Spleen (tissue), 11 donors: ENCODE results near the gene ELN. TPM values are rescaled to one million over a fixed set of nuclear protein-coding genes. Genes with fewer than 3 reads are reported as not detected.

ENCODE experiments used
- DNase-seq: peaks from one replicate; pipeline ENCODE4 v3.0.0-alpha.2; 2020
- H3K27ac ChIP-seq, 8 donors: fragments of 200-600 bp; sonication (generic) in 7 of 8; 1 replicate in 4 of 8; 2 replicates in 4 of 8; pipeline versions ENCODE4 v1.5.0 to v1.8.0; 2016 to 2021; ENCODE audit warnings: inconsistent platforms in 4 of 8, mild to moderate bottlenecking in 4 of 8, moderate library complexity in 1 of 8
- H3K27me3 ChIP-seq, 7 donors: fragments of 200-600 bp; sonication (generic) in 6 of 7; replicated peaks in 1 of 7; 1 replicate in 4 of 7; 2 replicates in 3 of 7; pipeline versions ENCODE4 v1.5.0 to v1.8.0; 2016 to 2021; ENCODE audit warnings: inconsistent platforms in 3 of 7, mild to moderate bottlenecking in 1 of 7
- H3K36me3 ChIP-seq, 6 donors: fragments of 200-600 bp; sonication (generic) in 5 of 6; 1 replicate in 4 of 6; 2 replicates in 2 of 6; pipeline versions ENCODE4 v1.5.0 to v1.8.0; 2016 to 2021; ENCODE audit warnings: inconsistent platforms in 2 of 6
- H3K4me1 ChIP-seq, 6 donors: fragments of 200-600 bp; sonication (generic) in 5 of 6; 1 replicate in 3 of 6; 2 replicates in 3 of 6; pipeline versions ENCODE4 v1.5.0 to v1.8.0; 2016 to 2021; ENCODE audit warnings: inconsistent platforms in 3 of 6
- H3K4me3 ChIP-seq, 8 donors: fragments of 200-600 bp; sonication (generic) in 7 of 8; 1 replicate in 4 of 8; 2 replicates in 4 of 8; pipeline versions ENCODE4 v1.5.0 to v1.8.0; 2016 to 2021; ENCODE audit warnings: inconsistent platforms in 4 of 8, mild to moderate bottlenecking in 4 of 8, moderate library complexity in 2 of 8
- H3K9me3 ChIP-seq, 8 donors: fragments of 200-600 bp; sonication (generic) in 7 of 8; 1 replicate in 4 of 8; 2 replicates in 4 of 8; pipeline versions ENCODE4 v1.5.0 to v1.8.0; 2016 to 2021; ENCODE audit warnings: inconsistent platforms in 4 of 8
- CTCF ChIP-seq, 11 experiments: fragments of 200-600 bp in 7 of 11; fragments of 450-650 bp in 4 of 11; sonication (generic) in 4 of 11; IDR thresholded peaks in 8 of 11; conservative IDR thresholded peaks in 3 of 11; 1 replicate in 7 of 11; 2 replicates in 4 of 11; pipeline versions ENCODE4 v1.4.0 to v1.8.0; 2016 to 2021; ENCODE audit warnings: antibody characterized with exemption in 11 of 11, inconsistent platforms in 4 of 11, mild to moderate bottlenecking in 1 of 11
- POLR2A ChIP-seq, 3 donors: fragments of 450-650 bp; IDR thresholded peaks; one replicate each; pipeline ENCODE4 v1.5.1; 2017; ENCODE audit warnings: antibody characterized with exemption in 3 of 3, mild to moderate bottlenecking in 1 of 3
- POLR2AphosphoS5 ChIP-seq, 3 donors: sonication (generic); formaldehyde crosslinking; IDR thresholded peaks; one replicate each; pipeline ENCODE4 v1.5.1; 2017; ENCODE audit warnings: antibody characterized with exemption in 3 of 3
- WGBS, 5 donors: extraction: QIAGEN DNeasy Blood & Tissue Kit in 3 of 5; methylation state at CpG; one replicate each; pipeline versions ENCODE4 v1.1.5 to v1.1.7; 2013 to 2018; 5-methylcytosine and 5-hydroxymethylcytosine counted together
- intact Hi-C: fragments of 100-400 bp; cut with DNase I; formaldehyde crosslinking; loops from one replicate; pipeline ENCODE4 v1.15.0; 2023; ENCODE audit warnings: low total_unique reads
- polyA plus RNA-seq, 3 donors: library from polyadenylated mRNA; stranded (reverse); fragments of 200-250 nt; gene quantifications; one replicate each; pipeline ENCODE4 v1.2.1, GENCODE V29; 2013
- total RNA-seq, 7 donors: library from RNA; depleted of rRNA in 3 of 7; stranded (reverse); fragments of >200 nt in 3 of 7; fragmentation: NEBNext Ultra II Directional in 4 of 7; extraction: Animal tissue kit (Norgen Biotek cat#: 25700) in 4 of 7; gene quantifications; one replicate each; pipeline versions ENCODE4 v1.1.0 to v1.2.1, GENCODE V29; 2016 to 2021
- donor health status: healthy with polysubstance abuse.
- donor health status: DM: no; HTN: no; CAD: no; lungs with moderate emphysema.
- donor health status: DM: no; HTN: no; CAD: no.
- donor health status: Bipolar disorder and iron deficiency.
- donor health status: healthy.
- donor health status: DM: no; HTN: no; CAD: no.
- donor health status: DM: yes; HTN: yes; CAD: no.

Gene ELN
- total and polyA plus RNA-seq, 10 donors: 11.1 to 94.7 (median 35.3) TPM

- Histone ChIP-seq H3K27ac (no peak overlapping the region), H3K36me3 (no peaks in the 10 kb centered on the region), H3K9me3 (no peaks in the 10 kb centered on the region), H3K4me3 (no peak overlapping the region), H3K27me3 (peaks cover 0 to 14% (median 0%) of the 10 kb centered on the region in 7 donors), H3K4me1 (peaks cover 0 to 31% (median 4%) of the 10 kb centered on the region in 6 donors)
- no peak for TF ChIP-seq POLR2AphosphoS5 (IDR thresholded peaks at IDR 0.05)
- TF ChIP-seq POLR2A (IDR thresholded peaks at IDR 0.05): no peak
- TF ChIP-seq CTCF (IDR thresholded peaks at IDR 0.05 in 8 of 11, conservative IDR thresholded peaks at IDR 0.05 in 3 of 11): no peak
- intact Hi-C loops: no loop called here
- 85 to 92% (median 89%) methylated on average over 10 of the region's 10 CpGs for WGBS, 5 donors
- DNase-seq: no peak
Measured at GRCh38 chr7:74018246-74018895, 9.6 kb upstream of the ELN start.

GRCh38 chr7:74019149-74019548 is 8.8 kb upstream of the ELN start:
- no peak for DNase-seq
- H3K4me1 ChIP-seq: peaks cover 0 to 30% (median under 1%) of the 10 kb centered on the region in 6 donors
- TF ChIP-seq CTCF (IDR thresholded peaks at IDR 0.05 in 8 of 11, conservative IDR thresholded peaks at IDR 0.05 in 3 of 11) (no peak), POLR2AphosphoS5 (IDR thresholded peaks at IDR 0.05) (no peak), POLR2A (IDR thresholded peaks at IDR 0.05) (no peak)
- H3K27ac ChIP-seq: no peak overlapping the region
- no peaks in the 10 kb centered on the region for H3K9me3 ChIP-seq
- WGBS, 5 donors: 81 to 94% (median 89%) methylated on average over 5 of the region's 5 CpGs
- H3K27me3 ChIP-seq: peaks cover 0 to 22% (median 0%) of the 10 kb centered on the region in 7 donors
- H3K4me3 ChIP-seq: no peak overlapping the region
- intact Hi-C loops: no loop called here
- no peaks in the 10 kb centered on the region for H3K36me3 ChIP-seq

- H3K4me1 ChIP-seq: peaks cover 0 to 24% (median 0%) of the 10 kb centered on the region in 6 donors
- no peaks in the 10 kb centered on the region for H3K36me3 ChIP-seq
- peaks cover 0 to 34% (median 0%) of the 10 kb centered on the region in 7 donors for H3K27me3 ChIP-seq
- no peak overlapping the region for H3K4me3 ChIP-seq
- no peak for DNase-seq
- TF ChIP-seq CTCF (IDR thresholded peaks at IDR 0.05 in 8 of 11, conservative IDR thresholded peaks at IDR 0.05 in 3 of 11) (no peak), POLR2A (IDR thresholded peaks at IDR 0.05) (no peak), POLR2AphosphoS5 (IDR thresholded peaks at IDR 0.05) (no peak)
- no peak overlapping the region for H3K27ac ChIP-seq
- no peaks in the 10 kb centered on the region for H3K9me3 ChIP-seq
- 90 to 96% (median 93%) methylated on average over 9 of the region's 9 CpGs for WGBS, 5 donors
- intact Hi-C loops: no loop called here
Measured at GRCh38 chr7:74020390-74020789, 7.6 kb upstream of the ELN start.

GRCh38 chr7:74021546-74022320 is 6.2 kb upstream of the ELN start:
- peaks cover 0 to 34% (median 9%) of the 10 kb centered on the region in 6 donors for H3K4me1 ChIP-seq
- 80 to 92% (median 85%) methylated on average over 12 to 26 of the region's 26 CpGs for WGBS, 5 donors
- intact Hi-C loops: no loop called here
- H3K36me3 ChIP-seq: no peaks in the 10 kb centered on the region
- H3K4me3 ChIP-seq: no peak overlapping the region
- H3K27ac ChIP-seq: no peak overlapping the region
- no peak for TF ChIP-seq POLR2AphosphoS5 (IDR thresholded peaks at IDR 0.05)
- no peak for TF ChIP-seq POLR2A (IDR thresholded peaks at IDR 0.05)
- no peak for TF ChIP-seq CTCF (IDR thresholded peaks at IDR 0.05 in 8 of 11, conservative IDR thresholded peaks at IDR 0.05 in 3 of 11)
- DNase-seq: no peak
- peaks cover 0 to 48% (median 9%) of the 10 kb centered on the region in 7 donors for H3K27me3 ChIP-seq
- no peaks in the 10 kb centered on the region for H3K9me3 ChIP-seq
